ENCODE results near the gene BTG2.
A peak's percentile ranks its signal among the peaks of the same experiment; 100 is the strongest.

Gene BTG2

GRCh38 chr1:203268901-203269653 lies 36.2 kb upstream of the BTG2 start:
- TF ChIP-seq CTCF (conservative IDR thresholded peaks at IDR 0.05): peak; percentile 95
- H3K27ac ChIP-seq: peak overlapping the region; percentile 90

GRCh38 chr1:203269654-203270020 lies 35.7 kb upstream of the BTG2 start:
- H3K27ac ChIP-seq: peak overlapping the region; percentile 90
- no peak for TF ChIP-seq CTCF (conservative IDR thresholded peaks at IDR 0.05)

GRCh38 chr1:203270448-203270847 lies 34.9 kb upstream of the BTG2 start:
- TF ChIP-seq CTCF (conservative IDR thresholded peaks at IDR 0.05): no peak

GRCh38 chr1:203271018-203271743 lies 34.1 kb upstream of the BTG2 start:
- TF ChIP-seq CTCF (conservative IDR thresholded peaks at IDR 0.05): no peak
- H3K27ac ChIP-seq: no peak overlapping the region

More at GRCh38 chr1:203270448-203270847, 34.9 kb upstream of the BTG2 start:
- H3K27ac ChIP-seq: no peak overlapping the region

GRCh38 chr1:203271962-203272632 lies 33.2 kb upstream of the BTG2 start:
- H3K27ac ChIP-seq: no peak overlapping the region; the same call in 1 of the 2 replicates
- TF ChIP-seq CTCF (conservative IDR thresholded peaks at IDR 0.05): no peak

- peak overlapping the region; percentile 56; the same call in 1 of the 2 replicates for H3K27ac ChIP-seq
These were observed 32.6 kb upstream of the BTG2 start for GRCh38 chr1:203272633-203273205.

More at GRCh38 chr1:203272633-203273205, 32.6 kb upstream of the BTG2 start:
- TF ChIP-seq CTCF (conservative IDR thresholded peaks at IDR 0.05): no peak
